Transverse colon (tissue), 4 donors: Measurements from ENCODE around the gene PID1.

Experiments used
- CTCF ChIP-seq, 5 experiments: fragments of 200-600 bp in 3 of 5; fragments of 450-650 bp in 2 of 5; sonication (generic) in 3 of 5; IDR thresholded peaks; 1 replicate in 2 of 5; 2 replicates in 3 of 5; pipeline ENCODE4 v1.5.1; 2016 to 2017; ENCODE audit warnings: antibody characterized with exemption in 5 of 5, inconsistent platforms in 3 of 5, mild to moderate bottlenecking in 2 of 5, moderate library complexity in 1 of 5
- EP300 ChIP-seq: sonication (generic); formaldehyde crosslinking; IDR thresholded peaks from one replicate; pipeline ENCODE4 v1.6.1; 2017; ENCODE audit warnings: antibody characterized with exemption, low read depth
- POLR2AphosphoS5 ChIP-seq, 3 donors: sonication (generic); formaldehyde crosslinking; IDR thresholded peaks; one replicate each; pipeline ENCODE4 v1.6.1; 2016; ENCODE audit warnings: antibody characterized with exemption in 3 of 3

GRCh38 chr2:229096409-229097066, 174.5 kb downstream of the PID1 start:
- TF ChIP-seq EP300 (no peak), POLR2AphosphoS5 (IDR thresholded peaks at IDR 0.05) (no peak), CTCF (IDR thresholded peaks at IDR 0.05) (no peak)
